ENCODE results near the gene EGFR.

Gene EGFR

DNA sequence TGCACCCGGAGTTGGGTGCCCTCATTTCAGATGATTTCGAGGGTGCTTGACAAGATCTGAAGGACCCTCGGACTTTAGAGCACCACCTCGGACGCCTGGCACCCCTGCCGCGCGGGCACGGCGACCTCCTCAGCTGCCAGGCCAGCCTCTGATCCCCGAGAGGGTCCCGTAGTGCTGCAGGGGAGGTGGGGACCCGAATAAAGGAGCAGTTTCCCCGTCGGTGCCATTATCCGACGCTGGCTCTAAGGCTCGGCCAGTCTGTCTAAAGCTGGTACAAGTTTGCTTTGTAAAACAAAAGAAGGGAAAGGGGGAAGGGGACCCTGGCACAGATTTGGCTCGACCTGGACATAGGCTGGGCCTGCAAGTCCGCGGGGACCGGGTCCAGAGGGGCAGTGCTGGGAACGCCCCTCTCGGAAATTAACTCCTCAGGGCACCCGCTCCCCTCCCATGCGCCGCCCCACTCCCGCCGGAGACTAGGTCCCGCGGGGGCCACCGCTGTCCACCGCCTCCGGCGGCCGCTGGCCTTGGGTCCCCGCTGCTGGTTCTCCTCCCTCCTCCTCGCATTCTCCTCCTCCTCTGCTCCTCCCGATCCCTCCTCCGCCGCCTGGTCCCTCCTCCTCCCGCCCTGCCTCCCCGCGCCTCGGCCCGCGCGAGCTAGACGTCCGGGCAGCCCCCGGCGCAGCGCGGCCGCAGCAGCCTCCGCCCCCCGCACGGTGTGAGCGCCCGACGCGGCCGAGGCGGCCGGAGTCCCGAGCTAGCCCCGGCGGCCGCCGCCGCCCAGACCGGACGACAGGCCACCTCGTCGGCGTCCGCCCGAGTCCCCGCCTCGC is at the start of gene EGFR:
Gene EGFR, plus strand, starts transcription at position 657 of the 830 bp plus-strand sequence. CDS start 261 bp downstream, outside the sequence.
- TF ChIP-seq ZFX (IDR thresholded peaks at IDR 0.05), result peak; percentile 48; the same call in 1 of the 2 replicates
- no peak for TF ChIP-seq CTCF (conservative IDR thresholded peaks at IDR 0.05)
- H3K27ac ChIP-seq, result peak within 1 kb of the TSS; percentile 99

- TF ChIP-seq ZFX (IDR thresholded peaks at IDR 0.05) (no peak), CTCF (conservative IDR thresholded peaks at IDR 0.05) (no peak)
- H3K27ac ChIP-seq, result no peak overlapping the region
Observed at GRCh38 chr7:54969208-54969967, 49.4 kb upstream of the EGFR start.

DNA sequence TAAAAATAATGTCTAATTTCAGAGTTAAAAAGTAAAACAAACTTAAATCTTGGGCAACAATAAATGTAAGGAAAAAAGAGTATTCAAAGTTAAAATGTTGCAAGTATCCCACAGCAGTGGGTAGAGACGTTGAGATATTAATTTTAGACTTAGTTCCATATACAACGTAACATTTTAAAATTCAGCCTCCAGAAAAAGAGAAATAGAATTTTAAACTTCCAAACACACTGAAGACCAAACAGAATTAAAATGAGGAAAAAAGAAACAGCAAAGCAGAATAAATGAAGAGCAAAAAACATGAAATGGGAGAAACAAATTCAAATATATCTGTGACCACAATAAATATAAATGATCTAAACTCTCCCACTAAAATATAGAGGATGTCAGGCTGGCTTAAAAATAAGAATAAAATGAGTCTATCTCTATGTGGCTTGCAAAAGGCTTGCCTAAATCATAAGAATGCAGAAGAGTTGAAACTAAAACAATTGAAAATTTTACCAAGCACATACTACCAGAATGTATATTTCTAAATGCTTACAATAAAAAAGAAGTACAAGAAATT is 46.0 kb upstream of the EGFR start:
- TF ChIP-seq CTCF (conservative IDR thresholded peaks at IDR 0.05) (no peak), ZFX (IDR thresholded peaks at IDR 0.05) (no peak)

DNA sequence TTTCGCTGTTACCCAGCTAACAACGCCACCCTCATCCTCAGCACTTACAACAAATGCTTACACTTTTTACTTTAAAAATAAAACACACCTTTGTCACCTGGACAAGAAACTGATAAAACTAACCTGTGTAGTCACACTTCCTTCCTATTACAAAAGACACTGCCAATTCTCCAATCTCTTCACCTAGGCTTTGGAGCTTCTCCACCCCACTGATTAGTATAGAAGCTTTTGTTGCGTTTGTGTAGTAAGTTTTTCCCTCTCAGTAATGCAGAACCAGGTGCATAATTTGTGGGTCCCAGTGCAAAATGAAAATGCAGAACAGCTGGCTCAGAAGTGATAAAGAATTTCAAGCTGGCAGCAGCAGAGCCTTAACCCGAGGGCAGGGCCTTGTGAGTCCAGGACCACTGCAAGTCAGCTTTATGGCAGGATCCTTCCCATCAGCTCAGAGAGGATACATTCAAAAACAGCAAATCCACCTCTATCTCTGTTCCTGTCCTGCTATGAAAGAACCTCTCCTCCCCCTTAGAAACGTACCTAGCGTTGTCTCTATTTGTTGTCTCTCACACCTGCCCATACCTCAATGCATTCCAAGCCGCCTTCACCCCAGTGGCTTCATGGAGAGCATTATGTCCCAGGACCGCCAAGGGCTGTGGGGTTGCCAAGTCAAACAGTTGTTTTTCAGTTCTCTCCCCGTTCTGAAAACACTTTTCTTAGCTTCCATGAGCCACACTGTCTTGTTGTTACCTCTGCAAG is 40.3 kb upstream of the EGFR start:
- no peak overlapping the region for H3K27ac ChIP-seq
- TF ChIP-seq ZFX (IDR thresholded peaks at IDR 0.05), result no peak
- no peak for TF ChIP-seq CTCF (conservative IDR thresholded peaks at IDR 0.05)

More for the DNA sequence above, 46.0 kb upstream of the EGFR start:
- no peak overlapping the region for H3K27ac ChIP-seq

DNA sequence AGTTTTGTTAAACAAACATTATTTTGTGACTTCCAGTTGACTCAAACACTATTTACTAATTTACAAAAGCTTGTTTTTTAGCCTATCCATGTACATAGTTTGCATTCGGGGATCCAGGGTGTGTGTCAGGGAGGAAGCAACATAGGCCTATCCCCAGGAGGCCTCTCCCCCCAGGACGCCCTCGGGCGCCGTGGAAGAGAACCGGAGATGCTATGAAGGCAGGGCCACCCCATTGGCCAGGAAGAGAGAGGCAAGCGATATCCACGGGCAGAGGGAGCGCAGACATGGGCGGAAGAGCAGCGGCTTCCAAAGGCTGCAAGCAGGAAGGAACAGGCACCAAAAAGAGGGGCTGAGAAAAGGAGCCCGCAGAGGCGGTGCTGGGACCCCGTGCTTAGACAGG is 38.3 kb upstream of the EGFR start:
- TF ChIP-seq ZFX (IDR thresholded peaks at IDR 0.05) (no peak), CTCF (conservative IDR thresholded peaks at IDR 0.05) (no peak)
- no peak overlapping the region for H3K27ac ChIP-seq

GRCh38 chr7:54981913-54982312 is 36.9 kb upstream of the EGFR start:
- H3K27ac ChIP-seq, result no peak overlapping the region
- no peak for TF ChIP-seq ZFX (IDR thresholded peaks at IDR 0.05)
- no peak for TF ChIP-seq CTCF (conservative IDR thresholded peaks at IDR 0.05)

Measured in C4-2B (cell line).